Measurements from ENCODE around the gene OGFOD2. TPM values are rescaled to one million over a fixed set of nuclear protein-coding genes. Genes with fewer than 3 reads are reported as not detected.
A peak's percentile ranks its signal among the peaks of the same experiment; 100 is the strongest.

Gene OGFOD2
- total and polyA plus RNA-seq, 2 of the 13 experiments (the other 11 are each of a cell fraction or from before 2014, with no cell fraction given): 13.2 to 14.6 TPM

GRCh38 chr12:122955156-122955555, 19.9 kb upstream of the OGFOD2 start:
- no TSS peak for BruUV-seq (replicated peaks)
- H2AFZ ChIP-seq (ENCODE audit: low read length): no peak overlapping the region
- no peak overlapping the region for H3K4me3 ChIP-seq (replicated peaks in 1 of 3; ENCODE audit: insufficient read depth in 1 of 3, low read depth in 2 of 3, low read length in 3 of 3)
- no peak overlapping the region for H3K27ac ChIP-seq (ENCODE audit: extremely low read length, insufficient read depth, low read length)
- no peaks in the 10 kb centered on the region for H3K9me3 ChIP-seq (ENCODE audit: low read length)
- no peak for TF ChIP-seq SRY (CRISPR knock-in tag; IDR thresholded peaks at IDR 0.05)
- no peak for TF ChIP-seq MAZ (IDR thresholded peaks at IDR 0.05; ENCODE audit: borderline replicate concordance, low read depth, low read length)
- TF ChIP-seq MAZ (CRISPR knock-in tag; IDR thresholded peaks at IDR 0.05; ENCODE audit: low read depth): no peak
- peaks cover 2 to 3% of the 10 kb centered on the region in 2 experiments; a peak in 3 of 5 replicates for H3K36me3 ChIP-seq (replicated peaks in 1 of 2; ENCODE audit: control insufficient read depth in 1 of 2, insufficient read depth in 2 of 2, low read length in 2 of 2)
- POLR2A ChIA-PET: no interaction called here
- H3K27me3 ChIP-seq (ENCODE audit: control insufficient read depth in 1 of 2, insufficient read depth in 2 of 2, low read length in 2 of 2): no peaks in the 10 kb centered on the region
- in situ Hi-C loops (cut with HindIII; ENCODE audit: extremely low pct_ligation_motif_present, low pct_unique_long_range_greater_than_20kb): no loop called here
- H3K9ac ChIP-seq (ENCODE audit: insufficient read depth, low read depth, low read length): no peak overlapping the region
- H4K20me1 ChIP-seq (ENCODE audit: insufficient read depth, low read length): no peaks in the 10 kb centered on the region
- H3K79me2 ChIP-seq (ENCODE audit: insufficient read depth, low read length): no peaks in the 10 kb centered on the region
- WGBS (ENCODE audit: low lambda C conversion rate): 81% methylated on average over 8 of the region's 8 CpGs
- intact Hi-C loops (cut with micrococcal nuclease; ENCODE audit: unreplicated experiment): no loop called here
- no peak overlapping the region for H3K4me2 ChIP-seq (ENCODE audit: low read depth, low read length)
- no peak for ATAC-seq
- no peak for DNase-seq (ENCODE audit: low spot score)
- CTCF ChIA-PET (ENCODE audit: low intra/inter-chr PET ratio, low total read pairs): no interaction called here
- no peak for FAIRE-seq
- peaks cover 10% of the 10 kb centered on the region; the same call in 1 of the 2 replicates for H3K4me1 ChIP-seq (ENCODE audit: insufficient read depth, low read length)

- Histone ChIP-seq H3K9ac (ENCODE audit: insufficient read depth, low read depth, low read length) (no peak overlapping the region), H3K4me2 (ENCODE audit: low read depth, low read length) (no peak overlapping the region), H3K27me3 (ENCODE audit: control insufficient read depth in 1 of 2, insufficient read depth in 2 of 2, low read length in 2 of 2) (no peaks in the 10 kb centered on the region), H2AFZ (ENCODE audit: low read length) (no peak overlapping the region), H3K27ac (ENCODE audit: extremely low read length, insufficient read depth, low read length) (no peak overlapping the region), H3K9me3 (ENCODE audit: low read length) (no peaks in the 10 kb centered on the region), H3K79me2 (ENCODE audit: insufficient read depth, low read length) (no peaks in the 10 kb centered on the region), H3K4me1 (ENCODE audit: insufficient read depth, low read length) (peaks cover 10% of the 10 kb centered on the region; the same call in 1 of the 2 replicates), H4K20me1 (ENCODE audit: insufficient read depth, low read length) (no peaks in the 10 kb centered on the region), H3K36me3 (replicated peaks in 1 of 2; ENCODE audit: control insufficient read depth in 1 of 2, insufficient read depth in 2 of 2, low read length in 2 of 2) (peaks cover 2 to 3% of the 10 kb centered on the region in 2 experiments; a peak in 3 of 5 replicates), H3K4me3 (replicated peaks in 1 of 3; ENCODE audit: insufficient read depth in 1 of 3, low read depth in 2 of 3, low read length in 3 of 3) (no peak overlapping the region)
- FAIRE-seq: no peak
- no peak for ATAC-seq
- no TSS peak for BruUV-seq (replicated peaks)
- ChIA-PET POLR2A (interaction anchor here (1.6 kb wide), 1 partner anchor 277 kb away, joined by 3 read pairs; the partner anchor contains the start of genes MPHOSPH9 and MTRFR), CTCF (ENCODE audit: low intra/inter-chr PET ratio, low total read pairs) (no interaction called here)
- 96% methylated on average over 2 of the region's 2 CpGs for WGBS (ENCODE audit: low lambda C conversion rate)
- in situ Hi-C loops (cut with HindIII; ENCODE audit: extremely low pct_ligation_motif_present, low pct_unique_long_range_greater_than_20kb): no loop called here
- TF ChIP-seq ZBTB38 (CRISPR knock-in tag; IDR thresholded peaks at IDR 0.05): no peak
- no peak for TF ChIP-seq SNRNP70 (IDR thresholded peaks at IDR 0.05; ENCODE audit: low read depth, low read length)
- peak in 1 of 2 experiments; percentile 81 for TF ChIP-seq REST (IDR thresholded peaks at IDR 0.05; ENCODE audit: borderline replicate concordance in 1 of 2, low read depth in 1 of 2, low read length in 2 of 2)
- intact Hi-C loops (cut with micrococcal nuclease; ENCODE audit: unreplicated experiment): no loop called here
- DNase-seq (ENCODE audit: low spot score): no peak
Measured at GRCh38 chr12:122956035-122956434, 19.0 kb upstream of the OGFOD2 start.

Data from HepG2 (cell line).